NCI-H2107 (cell line): Measurements from ENCODE around the gene NFIC.
"Not testable (repeated sequence)": the region's sequence is repeated elsewhere in the genome, so short reads cannot be mapped to it uniquely, and the experiment has no call there.

ENCODE experiments used
- DNase-seq: peaks from one replicate; lab custom pipeline; 2025; lab: John Stamatoyannopoulos, UW

The NFIC gene

DNA sequence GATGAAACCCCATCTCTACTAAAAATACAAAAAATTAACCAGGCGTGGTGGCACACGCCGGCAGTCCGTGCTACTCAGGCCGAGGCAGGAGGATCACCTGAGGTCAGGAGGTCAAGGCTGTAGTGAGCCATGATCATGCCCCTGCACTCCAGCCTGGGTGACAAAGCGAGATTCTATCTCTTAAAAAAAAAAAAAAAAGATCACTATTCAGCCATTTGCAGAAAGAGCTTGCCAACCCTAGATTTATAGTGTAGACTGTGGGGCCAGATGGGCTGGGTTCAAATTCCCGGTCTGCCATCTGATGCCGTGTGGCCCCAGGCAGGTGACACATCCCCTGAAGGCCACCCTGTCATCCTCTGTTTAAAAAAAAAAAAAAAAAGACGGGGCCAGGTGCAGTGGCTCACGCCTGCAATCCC is 85.1 kb downstream of the NFIC start:
- no peak for DNase-seq

DNA sequence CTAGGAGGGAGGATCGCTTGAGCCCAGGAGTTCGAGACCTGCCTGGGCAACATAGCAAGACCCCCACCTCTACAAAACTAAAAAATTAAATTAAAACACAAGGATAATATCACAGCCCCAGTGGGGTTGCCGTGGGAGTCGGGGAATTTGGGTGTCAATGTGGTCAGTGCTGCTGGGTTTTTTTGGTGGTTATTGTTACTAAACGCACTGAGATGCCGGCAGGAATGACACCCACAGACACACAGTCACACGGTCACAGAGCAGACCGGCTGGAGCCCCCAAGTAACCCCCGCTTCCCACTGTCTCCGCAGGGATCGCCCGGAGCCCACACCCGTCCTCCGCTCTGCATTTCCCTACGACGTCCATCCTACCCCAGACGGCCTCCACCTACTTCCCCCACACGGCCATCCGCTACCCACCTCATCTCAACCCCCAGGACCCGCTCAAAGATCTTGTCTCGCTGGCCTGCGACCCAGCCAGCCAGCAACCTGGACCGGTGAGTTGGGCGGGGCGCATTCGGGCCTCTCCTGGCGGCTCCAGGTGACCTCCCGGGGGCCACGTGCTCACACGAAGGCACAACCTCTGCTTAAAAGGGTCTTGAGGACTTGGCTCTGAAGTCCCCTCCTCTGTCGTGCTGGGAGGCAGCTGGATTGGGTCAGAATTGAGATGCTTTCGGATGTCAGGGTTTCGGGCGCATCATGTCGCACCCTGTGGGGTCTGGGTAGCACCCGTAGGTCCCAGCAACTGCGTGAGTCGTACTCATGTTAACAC is 86.0 kb downstream of the NFIC start:
- DNase-seq = no peak

DNA sequence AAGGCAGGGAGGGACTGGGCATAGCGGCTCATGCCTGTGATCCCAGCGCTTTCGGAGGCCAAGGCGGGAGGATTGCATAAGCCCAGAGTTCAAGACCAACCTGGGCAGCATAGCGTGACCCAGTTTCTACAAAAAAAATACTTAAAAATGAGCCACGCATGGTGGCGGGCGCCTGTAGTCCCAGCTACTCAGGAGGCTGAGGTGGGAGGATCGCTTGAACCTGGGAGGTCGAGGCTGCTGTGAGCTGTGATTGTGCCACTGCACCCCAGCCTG is 86.5 kb downstream of the NFIC start:
- DNase-seq = not testable (repeated sequence)

DNA sequence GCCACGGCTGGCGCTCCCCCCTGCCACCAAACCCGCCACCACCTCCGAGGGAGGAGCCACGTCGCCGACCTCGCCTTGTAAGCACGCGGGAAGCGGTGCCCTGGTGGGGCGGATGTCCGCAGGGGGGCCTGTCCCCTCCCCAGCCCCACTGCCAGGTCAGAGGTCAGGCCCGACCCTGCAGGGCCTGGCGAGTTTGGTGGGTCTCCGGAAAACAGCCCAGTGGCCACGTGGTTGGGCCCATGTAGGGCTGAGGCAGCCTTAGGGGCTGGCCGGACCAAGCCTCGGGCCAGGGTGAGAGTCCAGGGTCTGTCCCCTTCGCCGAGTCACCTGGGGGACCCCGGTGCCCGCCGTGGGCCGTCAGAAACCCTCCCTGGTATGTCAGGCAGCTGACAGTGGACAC is 87.5 kb downstream of the NFIC start:
- DNase-seq = no peak

DNA sequence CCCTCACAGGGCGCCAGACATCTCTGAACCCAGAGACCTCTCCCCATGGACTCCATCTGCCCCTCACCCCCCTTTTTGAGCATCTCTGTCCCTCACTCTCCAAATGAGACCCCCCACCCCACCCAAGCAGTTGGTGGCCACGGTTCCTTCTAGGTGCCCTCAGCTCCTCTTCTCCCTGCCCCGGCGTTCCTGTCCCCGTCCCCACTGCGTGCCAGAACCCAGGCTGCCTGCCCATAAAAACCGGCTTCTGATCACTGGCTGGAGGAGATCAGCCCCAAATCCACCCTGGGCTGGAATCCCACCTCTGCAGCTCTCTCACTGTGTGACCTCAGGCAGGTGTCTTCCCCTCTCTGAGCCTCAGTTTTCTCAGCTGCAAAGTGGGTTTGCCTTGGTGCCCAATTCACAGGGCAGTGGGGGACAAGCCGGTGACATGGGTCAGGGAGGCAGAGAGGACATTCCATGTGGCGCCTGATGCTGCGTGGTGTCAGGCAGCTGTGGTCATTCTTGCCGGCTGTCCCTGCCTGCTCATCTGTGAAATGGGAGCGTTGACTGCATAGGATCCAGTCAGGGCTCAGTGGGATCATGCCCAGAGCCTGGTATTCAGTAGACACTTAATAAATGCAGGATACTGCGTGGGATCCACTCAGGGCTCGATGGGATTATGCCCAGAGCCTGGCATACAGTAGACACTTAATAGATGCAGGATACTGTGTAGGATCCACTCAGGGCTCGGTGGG is 88.4 kb downstream of the NFIC start:
- no peak for DNase-seq

DNA sequence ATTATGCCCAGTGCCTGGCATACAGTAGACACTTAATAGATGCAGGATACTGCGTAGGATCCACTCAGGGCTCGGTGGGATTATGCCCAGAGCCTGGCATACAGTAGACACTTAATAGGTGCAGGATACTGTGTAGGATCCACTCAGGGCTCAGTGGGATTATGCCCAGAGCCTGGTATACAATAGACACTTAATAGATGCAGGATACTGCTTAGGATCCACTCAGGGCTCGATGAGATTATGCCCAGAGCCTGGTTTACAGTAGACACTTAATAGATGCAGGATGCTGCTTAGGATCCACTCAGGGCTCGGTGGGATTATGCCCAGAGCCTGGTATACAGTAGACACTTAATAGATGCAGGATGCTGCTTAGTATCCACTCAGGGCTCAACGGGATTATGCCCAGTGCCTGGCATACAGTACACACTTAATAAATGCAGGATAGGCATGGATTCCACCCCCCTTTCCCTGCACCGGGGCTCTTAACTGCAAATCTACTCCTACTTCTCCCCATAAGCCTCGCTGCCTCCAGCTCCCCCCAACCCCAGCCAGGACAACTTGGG is 89.1 kb downstream of the NFIC start:
- DNase-seq = no peak

DNA sequence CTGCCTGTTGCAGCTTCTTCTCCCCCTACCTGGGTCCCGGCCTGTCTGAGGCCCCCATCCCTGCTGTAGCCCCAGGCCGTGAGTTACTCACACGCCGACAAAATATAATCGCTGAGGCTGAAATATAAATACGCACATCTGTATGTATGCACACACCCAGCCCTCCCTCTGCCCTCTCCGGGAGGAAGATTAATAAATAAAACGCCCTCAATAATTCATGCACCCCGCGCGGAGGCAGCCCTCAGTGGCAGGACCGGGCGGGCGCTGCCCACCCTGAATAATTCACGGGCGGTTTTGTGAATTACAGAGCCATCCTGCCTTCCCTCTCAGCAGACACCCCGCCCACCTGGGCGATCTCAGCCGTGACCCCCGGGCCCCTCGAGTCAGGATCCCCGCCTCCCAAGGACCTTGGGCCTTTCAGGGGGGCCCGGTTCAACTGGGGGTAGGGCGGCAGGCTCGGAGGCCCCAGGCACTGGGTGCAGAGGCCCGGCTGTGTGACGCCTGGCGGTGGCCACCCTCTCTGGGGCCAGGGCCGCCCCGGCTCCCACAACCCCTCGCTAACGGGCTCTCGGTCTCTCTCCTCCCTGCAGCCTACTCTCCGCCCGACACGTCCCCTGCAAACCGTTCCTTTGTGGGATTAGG is 89.7 kb downstream of the NFIC start:
- DNase-seq = no peak

DNA sequence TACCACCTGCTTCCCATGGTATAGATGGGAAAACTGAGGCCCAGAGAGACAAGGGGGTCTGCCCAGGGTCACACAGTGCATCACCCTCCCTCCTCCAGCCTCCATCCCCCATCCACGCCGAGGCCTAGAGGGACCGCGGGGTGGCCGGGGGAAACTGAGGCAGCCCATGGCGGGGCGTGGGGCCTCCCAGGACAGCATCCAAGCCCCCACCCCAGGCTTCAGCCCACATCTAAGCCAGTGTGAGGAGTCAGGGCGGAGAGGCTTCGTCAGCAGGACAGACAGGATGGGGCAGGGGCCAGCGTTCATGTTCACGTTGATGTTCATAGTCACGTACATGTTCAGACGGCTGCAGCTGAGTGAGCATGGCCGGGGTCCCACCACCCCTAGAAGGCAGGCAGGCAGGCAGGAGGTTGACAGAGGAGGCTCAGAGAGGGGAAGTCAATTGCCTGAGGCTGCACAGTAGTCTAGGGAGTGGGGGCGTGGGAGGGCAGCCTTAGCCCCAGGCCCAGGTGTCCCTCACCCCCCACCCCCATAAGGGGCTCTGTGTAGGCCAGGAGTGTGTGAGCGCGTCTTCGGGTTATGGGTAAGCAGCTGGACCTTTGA is 90.6 kb downstream of the NFIC start:
- DNase-seq = no peak

DNA sequence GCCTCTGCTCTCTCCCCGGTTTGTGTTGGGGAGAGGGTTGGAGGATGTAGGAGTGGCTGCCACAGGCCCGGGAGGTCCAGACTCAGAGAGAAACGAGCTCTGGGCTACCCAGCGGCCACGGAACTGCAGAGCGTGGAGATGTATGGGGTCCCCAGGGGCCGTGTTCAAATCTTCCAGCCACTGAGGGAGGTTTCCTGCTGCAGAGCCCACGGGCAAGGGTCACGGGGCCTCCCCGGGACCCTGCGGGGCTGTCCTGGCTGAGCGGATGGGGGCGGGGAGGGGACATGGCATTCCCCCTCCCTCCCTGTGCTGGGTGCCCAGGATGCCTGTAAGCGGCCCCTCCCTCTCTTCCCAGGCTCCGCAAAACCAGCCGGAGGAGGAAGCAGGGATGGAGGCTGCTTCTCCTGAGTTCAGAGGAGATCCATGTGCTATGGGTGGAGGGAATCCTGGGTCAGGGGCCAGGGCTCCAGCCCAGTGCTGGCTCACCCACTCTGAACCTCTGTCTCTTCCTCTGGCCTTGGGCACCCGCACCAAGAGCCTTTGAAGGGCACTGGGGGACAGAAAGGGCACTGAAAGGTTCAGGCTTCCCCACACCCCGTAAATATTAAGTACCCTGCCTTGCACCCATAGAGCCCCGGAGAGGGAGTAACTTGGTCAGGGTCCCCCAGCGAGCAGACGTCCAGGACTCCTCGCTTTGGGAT is 91.3 kb downstream of the NFIC start:
- DNase-seq = no peak

DNA sequence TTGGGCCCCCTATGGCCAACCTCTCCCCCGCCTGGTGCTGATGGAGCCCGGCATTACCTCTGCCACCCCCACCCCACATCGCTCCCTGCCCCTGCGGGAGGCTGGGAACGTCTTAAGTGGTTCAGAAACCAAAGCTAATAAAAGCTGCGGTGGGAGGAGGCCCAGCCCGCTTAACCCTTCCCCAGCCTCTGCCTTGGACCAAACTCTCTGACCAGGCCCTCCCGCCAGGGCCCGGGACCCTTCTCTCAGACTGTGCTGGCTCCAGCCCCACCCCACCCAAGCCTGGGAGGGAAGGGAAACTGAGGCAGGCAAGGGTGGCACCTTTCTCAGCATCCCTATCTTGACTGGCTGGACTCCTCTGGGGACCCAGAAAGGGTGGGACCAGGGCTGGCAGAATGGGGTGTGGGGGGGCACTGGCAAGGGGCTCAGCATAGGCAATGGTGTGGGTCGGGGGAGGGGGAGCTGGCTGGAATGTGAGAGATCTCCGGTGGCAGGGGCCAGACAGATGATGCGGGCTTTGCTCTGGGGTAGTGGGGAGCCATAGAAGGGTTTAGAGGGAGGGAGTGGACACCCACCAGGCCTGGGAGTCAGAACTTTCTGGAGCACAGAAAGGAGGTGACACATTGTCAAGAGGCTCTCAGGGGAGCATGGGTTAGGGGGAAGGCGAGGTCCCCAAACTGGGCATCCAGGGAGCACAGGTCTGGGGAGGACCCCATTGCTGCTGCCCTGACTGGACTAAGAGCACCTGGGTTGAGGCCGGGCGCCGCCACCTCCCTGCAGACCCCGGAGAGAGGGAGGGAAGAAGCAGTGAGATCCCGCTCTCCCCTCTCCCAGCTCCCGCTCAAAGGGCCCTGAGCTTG is 92.1 kb downstream of the NFIC start:
- DNase-seq = no peak

DNA sequence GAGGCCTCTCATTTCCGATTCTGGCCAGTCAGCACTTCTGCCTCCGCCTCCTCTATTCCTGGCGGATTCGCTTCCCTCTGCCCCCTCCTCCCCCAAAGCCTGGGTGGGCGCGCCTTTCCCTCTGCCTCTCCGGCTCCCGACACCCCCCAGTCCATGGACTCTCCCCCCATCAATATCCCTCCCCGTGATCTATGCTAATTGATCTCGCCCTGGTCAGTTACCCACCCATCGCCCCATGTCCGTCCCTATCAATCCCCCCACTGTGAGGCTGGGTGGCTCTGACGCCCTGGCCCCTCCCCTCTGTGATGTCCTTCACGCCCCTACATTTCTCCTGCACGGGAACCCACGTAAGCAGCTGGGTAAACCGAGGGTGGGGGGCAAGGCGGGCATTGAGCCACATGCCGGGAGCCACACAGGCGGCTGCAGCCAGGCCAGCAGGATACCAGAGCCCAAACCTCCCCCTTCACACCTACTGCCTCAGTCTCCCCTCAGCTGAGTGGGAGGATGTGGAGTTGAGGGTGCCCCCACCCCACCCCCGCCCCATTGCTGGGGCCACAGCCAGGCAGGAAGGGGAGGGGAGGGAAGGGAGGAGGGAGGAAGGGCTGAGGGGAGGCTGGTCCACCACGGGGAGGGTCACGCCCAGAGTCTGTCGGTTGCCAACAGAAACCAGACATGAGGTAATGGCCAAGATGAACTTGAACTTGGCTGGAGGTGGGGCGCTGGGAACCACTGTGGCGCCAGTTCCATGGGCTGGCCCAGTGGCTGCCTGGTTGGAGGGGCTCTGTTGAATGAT is 92.9 kb downstream of the NFIC start:
- no peak for DNase-seq

DNA sequence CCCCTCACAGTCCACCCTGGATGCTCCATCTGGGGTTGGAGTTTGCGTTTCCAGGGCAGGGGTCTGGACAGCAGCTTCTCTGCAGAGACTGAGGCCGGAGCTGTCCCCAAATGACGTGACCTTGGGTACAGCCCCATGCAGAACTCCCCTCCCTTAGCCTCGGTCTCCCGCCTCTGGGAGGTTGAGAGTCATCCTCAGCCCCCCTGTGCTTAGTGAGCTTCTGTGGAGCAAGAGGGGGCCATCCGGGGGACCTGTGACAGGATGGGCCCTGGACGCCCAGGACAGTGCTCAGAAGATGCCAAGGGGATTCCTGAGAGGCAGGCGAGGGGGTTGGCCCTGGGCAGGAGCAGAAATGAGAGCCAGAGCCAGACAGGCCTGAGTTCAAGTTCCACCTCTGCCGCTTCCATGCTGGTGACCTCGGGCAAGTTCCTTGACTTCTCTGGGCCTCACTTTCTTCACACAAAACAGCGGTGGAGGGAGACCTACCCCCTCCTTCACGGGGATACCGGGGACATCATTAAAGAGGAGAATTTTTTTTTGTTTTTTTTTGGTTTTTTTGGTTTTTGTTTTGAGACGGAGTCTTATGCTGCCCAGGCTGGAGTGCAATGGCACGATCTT is 93.7 kb downstream of the NFIC start:
- DNase-seq = no peak

DNA sequence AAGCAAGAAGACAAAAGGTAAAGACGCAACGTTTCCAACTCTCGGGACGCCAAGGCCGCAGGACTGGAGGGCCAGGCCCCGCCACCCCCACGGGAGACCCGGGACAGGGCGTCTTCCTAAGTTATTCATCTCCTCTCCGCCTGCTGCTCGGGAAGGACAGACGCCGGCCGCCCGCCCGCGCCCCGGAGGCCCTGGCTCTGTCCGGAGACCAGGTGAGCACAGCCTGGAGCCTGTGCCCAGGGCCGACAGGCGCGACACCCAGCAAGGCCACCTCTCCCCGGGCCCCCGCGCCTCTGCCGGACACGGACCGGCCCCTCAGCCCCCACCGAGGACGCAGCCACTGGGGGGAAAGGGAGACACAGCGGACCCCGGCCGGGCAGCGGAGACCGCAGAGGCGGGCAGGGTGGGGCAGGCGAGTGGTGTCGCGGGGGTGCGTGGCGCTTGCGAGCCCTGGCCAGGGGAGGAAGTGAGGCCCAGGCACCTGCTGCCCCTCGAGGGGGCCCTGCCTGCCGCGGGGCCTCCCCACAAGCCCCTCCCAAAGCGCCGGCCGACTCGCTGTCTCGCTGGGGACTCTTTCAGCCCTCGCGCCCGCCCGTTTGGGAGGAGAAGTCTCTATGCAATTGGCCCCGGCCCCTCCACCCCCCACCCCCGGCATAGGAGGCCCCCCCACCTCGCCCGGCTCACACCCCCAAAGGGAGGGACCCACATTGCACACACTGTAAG is 96.8 kb downstream of the NFIC start:
- no peak for DNase-seq

DNA sequence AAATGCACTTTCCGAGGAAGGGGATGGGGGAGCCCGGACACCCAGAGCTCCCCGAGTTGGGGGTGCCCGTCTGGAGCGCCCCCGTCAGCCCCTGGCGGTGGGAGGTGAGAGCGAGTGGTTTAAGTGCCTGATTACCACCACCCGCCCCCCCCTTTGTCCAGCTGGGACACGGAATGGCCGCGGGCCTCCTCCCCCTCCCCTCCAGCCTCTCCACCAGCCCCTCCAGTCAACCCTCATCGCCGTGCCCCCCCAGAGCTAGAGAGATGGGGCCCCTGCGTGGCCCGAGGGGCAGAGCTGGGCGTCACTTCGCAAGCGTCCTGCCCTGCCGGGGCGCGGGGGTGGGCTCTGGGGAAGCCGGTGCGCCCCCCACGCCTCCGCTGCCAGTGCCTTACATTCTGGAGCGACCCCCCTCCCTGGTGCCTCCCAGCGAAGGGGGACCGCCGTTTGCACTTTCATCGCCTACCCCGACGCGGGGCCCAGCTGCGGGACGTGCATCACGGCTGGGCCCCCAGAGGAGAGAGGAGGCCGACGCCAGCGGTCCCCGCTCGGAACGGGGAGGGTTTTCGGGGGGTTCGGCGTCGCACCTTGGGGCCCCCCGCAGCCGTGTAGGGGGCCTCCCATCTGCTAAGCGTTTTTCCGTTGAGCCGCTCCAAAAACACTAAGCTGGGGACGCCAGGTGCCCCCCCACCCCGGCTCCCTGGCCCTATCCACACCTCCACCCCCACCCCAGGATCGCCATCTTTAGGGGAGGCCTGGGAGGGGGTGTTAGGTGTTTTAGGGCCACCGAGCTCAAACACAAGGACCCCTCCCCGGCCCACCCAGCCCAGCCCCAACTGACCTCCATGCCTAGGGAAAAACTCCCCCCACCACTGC is 97.6 kb downstream of the NFIC start:
- DNase-seq = no peak

DNA sequence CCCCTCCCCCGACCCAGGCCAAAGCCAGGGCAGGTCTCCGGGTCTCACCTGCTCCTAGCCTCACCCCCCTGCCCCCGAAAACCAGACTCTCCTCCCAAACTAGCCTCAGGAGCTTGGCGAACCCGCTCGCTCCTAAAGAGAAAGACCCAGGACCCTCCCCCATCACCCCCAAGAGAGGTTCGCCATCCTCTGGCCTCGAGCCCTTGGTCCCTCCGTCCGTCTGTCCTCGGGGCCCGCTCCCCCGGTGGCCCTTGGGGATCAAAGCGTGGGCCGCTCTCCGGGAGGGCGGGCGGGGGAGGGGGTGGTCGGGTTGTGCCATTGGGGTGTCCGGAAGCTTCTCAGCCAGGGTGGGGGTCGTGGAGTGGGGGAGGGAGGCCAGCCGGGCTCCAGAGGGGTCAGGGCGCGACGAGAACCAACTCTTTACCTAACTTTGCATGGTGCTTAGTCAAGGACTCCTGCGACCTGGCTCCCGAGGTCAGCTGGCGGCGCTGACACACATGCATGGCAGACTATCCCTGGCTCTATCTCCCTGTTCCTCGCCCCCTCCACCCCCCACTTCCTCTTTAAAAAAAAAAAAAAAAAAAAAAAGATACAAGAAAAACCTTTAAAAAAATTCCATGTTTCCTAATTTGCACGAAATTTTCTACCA is 98.3 kb downstream of the NFIC start:
- DNase-seq = no peak

DNA sequence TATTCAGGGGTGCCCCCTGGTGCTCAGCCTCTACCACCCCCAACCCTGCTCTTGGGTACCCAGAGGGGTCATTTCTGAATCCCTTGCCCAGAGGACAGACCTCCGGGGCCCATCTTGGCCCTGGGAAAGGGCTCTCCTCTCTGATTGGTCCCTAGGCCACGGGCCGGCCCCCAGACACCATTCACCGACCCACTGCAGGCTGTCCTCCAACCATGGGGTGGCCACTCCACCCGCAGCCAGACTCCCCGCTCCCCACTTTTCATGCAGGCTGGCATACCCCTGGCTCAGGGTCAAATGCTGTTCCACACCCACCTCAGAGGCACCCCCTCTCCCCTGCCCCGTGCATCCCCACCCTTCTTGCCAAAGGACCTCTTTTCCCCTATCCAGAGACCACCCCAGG is 99.2 kb downstream of the NFIC start:
- no peak for DNase-seq

DNA sequence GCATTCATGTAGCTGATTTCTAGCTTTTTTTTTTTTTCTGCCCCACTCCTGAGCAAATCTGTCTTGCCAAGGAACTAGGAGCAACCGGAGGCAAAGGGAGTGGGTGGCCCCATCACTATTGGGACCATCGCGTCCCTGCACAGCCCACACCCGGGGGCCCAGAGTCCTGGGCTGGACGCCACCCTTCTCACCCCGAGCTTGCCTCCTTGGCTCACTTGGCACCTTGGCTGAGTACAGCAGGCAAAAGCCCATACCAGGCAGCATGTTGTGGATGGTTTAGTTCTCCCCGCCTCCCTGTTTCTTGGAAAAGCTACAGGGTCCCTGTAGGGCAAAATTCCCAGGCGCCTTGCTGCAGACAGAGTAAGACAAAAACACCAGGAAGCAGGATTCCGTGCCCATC is 100.3 kb downstream of the NFIC start:
- no peak for DNase-seq
